NB4 (cell line): ENCODE measurements around the gene QARS1.

ENCODE experiments used
- POLR2A ChIP-seq: IDR thresholded peaks from 2 replicates; pipeline ENCODE4 v1.6.1; 2011; ENCODE audit warnings: mild to moderate bottlenecking; ENCODE audit not compliant: insufficient read length; ENCODE audit errors: extremely low read depth
- TF ChIP-seq, protein P1 (sequence below): IDR thresholded peaks from one replicate; pipeline ENCODE4 v1.5.1; 2012; ENCODE audit warnings: low read depth, low read length

DNA sequence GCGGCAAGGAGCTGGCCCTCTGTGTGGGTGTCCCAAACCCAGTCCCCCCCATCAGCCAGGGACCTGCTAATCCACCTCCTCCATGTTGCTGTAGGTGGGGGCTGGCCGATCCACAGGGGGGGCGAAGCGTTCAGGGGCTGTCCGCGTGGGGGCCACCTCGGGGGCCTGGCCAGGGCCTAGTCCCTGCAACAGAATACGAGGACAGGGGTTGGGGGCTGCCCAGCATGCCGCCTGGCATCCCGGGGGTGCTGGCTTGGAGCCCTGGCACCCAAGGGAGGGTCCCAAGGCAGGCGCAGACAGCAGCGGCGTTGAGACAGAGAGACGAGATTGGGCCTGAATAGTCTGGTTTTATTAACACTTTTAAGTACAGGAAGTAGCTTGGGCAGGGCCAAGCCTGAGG, 3.8 kb upstream of the QARS1 start:
- TF ChIP-seq, protein P1, sequence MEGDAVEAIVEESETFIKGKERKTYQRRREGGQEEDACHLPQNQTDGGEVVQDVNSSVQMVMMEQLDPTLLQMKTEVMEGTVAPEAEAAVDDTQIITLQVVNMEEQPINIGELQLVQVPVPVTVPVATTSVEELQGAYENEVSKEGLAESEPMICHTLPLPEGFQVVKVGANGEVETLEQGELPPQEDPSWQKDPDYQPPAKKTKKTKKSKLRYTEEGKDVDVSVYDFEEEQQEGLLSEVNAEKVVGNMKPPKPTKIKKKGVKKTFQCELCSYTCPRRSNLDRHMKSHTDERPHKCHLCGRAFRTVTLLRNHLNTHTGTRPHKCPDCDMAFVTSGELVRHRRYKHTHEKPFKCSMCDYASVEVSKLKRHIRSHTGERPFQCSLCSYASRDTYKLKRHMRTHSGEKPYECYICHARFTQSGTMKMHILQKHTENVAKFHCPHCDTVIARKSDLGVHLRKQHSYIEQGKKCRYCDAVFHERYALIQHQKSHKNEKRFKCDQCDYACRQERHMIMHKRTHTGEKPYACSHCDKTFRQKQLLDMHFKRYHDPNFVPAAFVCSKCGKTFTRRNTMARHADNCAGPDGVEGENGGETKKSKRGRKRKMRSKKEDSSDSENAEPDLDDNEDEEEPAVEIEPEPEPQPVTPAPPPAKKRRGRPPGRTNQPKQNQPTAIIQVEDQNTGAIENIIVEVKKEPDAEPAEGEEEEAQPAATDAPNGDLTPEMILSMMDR, result no peak
- TF ChIP-seq POLR2A, result no peak
